BLaER1 (cell line): ENCODE results near the gene TMED8.
"Not testable (repeated sequence)": the region's sequence is repeated elsewhere in the genome, so short reads cannot be mapped to it uniquely, and the experiment has no call there.

Experiments used
- H3K27ac ChIP-seq: shearing (Covaris generic); formaldehyde crosslinking; 2 replicates; pipeline ENCODE4 v1.8.1; 2022
- H3K27me3 ChIP-seq: shearing (Covaris generic); formaldehyde crosslinking; 2 replicates; pipeline ENCODE4 v1.8.1; 2022
- H3K36me3 ChIP-seq: shearing (Covaris generic); formaldehyde crosslinking; 2 replicates; pipeline ENCODE4 v1.8.1; 2022
- H3K4me1 ChIP-seq: shearing (Covaris generic); formaldehyde crosslinking; 2 replicates; pipeline ENCODE4 v1.8.1; 2022
- H3K4me2 ChIP-seq: shearing (Covaris generic); formaldehyde crosslinking; 2 replicates; pipeline ENCODE4 v1.8.1; 2022
- H3K4me3 ChIP-seq: shearing (Covaris generic); formaldehyde crosslinking; 2 replicates; pipeline ENCODE4 v1.8.1; 2022
- H3K9ac ChIP-seq: shearing (Covaris generic); formaldehyde crosslinking; 2 replicates; pipeline ENCODE4 v1.8.1; 2022
- H3K9me3 ChIP-seq: shearing (Covaris generic); formaldehyde crosslinking; 2 replicates; pipeline ENCODE4 v1.8.1; 2022
- H4K20me1 ChIP-seq: shearing (Covaris generic); formaldehyde crosslinking; 2 replicates; pipeline ENCODE4 v1.8.1; 2022
- Cebpa-rat ChIP-seq: shearing (Covaris generic); IDR thresholded peaks from 2 replicates; pipeline ENCODE4 v1.8.1; 2022

The TMED8 gene

GRCh38 chr14:77324816-77325745, 51.8 kb downstream of the TMED8 start:
- no peak overlapping the region for H3K9ac ChIP-seq
- H3K4me1 ChIP-seq: peaks cover 10% of the 10 kb centered on the region
- H3K27ac ChIP-seq: no peak overlapping the region
- H3K4me2 ChIP-seq: no peak overlapping the region
- no peaks in the 10 kb centered on the region for H3K27me3 ChIP-seq
- no peaks in the 10 kb centered on the region for H3K36me3 ChIP-seq
- H3K9me3 ChIP-seq: no peaks in the 10 kb centered on the region
- TF ChIP-seq Cebpa-rat: no peak
- no peaks in the 10 kb centered on the region for H4K20me1 ChIP-seq
- H3K4me3 ChIP-seq: no peak overlapping the region

- H3K27me3 ChIP-seq: no peaks in the 10 kb centered on the region
- no peaks in the 10 kb centered on the region for H4K20me1 ChIP-seq
- no peaks in the 10 kb centered on the region for H3K9me3 ChIP-seq
- no peaks in the 10 kb centered on the region for H3K36me3 ChIP-seq
- H3K27ac ChIP-seq: no peak overlapping the region
- no peak overlapping the region for H3K4me3 ChIP-seq
- TF ChIP-seq Cebpa-rat: no peak
- no peak overlapping the region for H3K4me2 ChIP-seq
- H3K9ac ChIP-seq: no peak overlapping the region
- peaks cover 17% of the 10 kb centered on the region for H3K4me1 ChIP-seq
Measured at GRCh38 chr14:77324289-77324688, 52.6 kb downstream of the TMED8 start.

- Histone ChIP-seq H3K9ac (no peak overlapping the region), H3K4me2 (no peak overlapping the region), H4K20me1 (no peaks in the 10 kb centered on the region), H3K4me1 (peaks cover 20% of the 10 kb centered on the region), H3K27ac (no peak overlapping the region), H3K9me3 (no peaks in the 10 kb centered on the region), H3K36me3 (no peaks in the 10 kb centered on the region), H3K27me3 (no peaks in the 10 kb centered on the region), H3K4me3 (no peak overlapping the region)
- TF ChIP-seq Cebpa-rat: no peak
Measured at GRCh38 chr14:77323571-77323970, 53.3 kb downstream of the TMED8 start.

GRCh38 chr14:77322951-77323350, 53.9 kb downstream of the TMED8 start:
- Histone ChIP-seq H3K4me1 (peaks cover 20% of the 10 kb centered on the region), H3K27me3 (no peaks in the 10 kb centered on the region), H4K20me1 (no peaks in the 10 kb centered on the region), H3K4me2 (no peak overlapping the region), H3K4me3 (no peak overlapping the region), H3K9ac (no peak overlapping the region), H3K27ac (no peak overlapping the region), H3K36me3 (no peaks in the 10 kb centered on the region), H3K9me3 (no peaks in the 10 kb centered on the region)
- TF ChIP-seq Cebpa-rat: no peak

GRCh38 chr14:77322250-77322902, 54.5 kb downstream of the TMED8 start:
- Histone ChIP-seq H4K20me1 (no peaks in the 10 kb centered on the region), H3K27ac (no peak overlapping the region), H3K4me3 (peak overlapping the region; percentile 94; the same call in 1 of the 2 replicates), H3K9ac (peak overlapping the region; percentile 93), H3K36me3 (no peaks in the 10 kb centered on the region), H3K4me2 (peak overlapping the region; percentile 91), H3K4me1 (peaks cover 20% of the 10 kb centered on the region), H3K9me3 (no peaks in the 10 kb centered on the region), H3K27me3 (no peaks in the 10 kb centered on the region)
- TF ChIP-seq Cebpa-rat: no peak

GRCh38 chr14:77320238-77320935, 56.5 kb downstream of the TMED8 start, which contains the start of gene POMT2:
Gene POMT2, minus strand, starts transcription at chr14:77320883. Its CDS starts 202 bp downstream, at chr14:77320681.
- Histone ChIP-seq H3K4me2 (peak within 1 kb of the TSS; percentile 91), H3K36me3 (no peaks in the 10 kb centered on the region), H3K27me3 (no peaks in the 10 kb centered on the region), H4K20me1 (no peaks in the 10 kb centered on the region), H3K4me1 (peaks cover 24% of the 10 kb centered on the region), H3K4me3 (peak within 1 kb of the TSS; percentile 94), H3K27ac (peak within 1 kb of the TSS; percentile 95), H3K9me3 (no peaks in the 10 kb centered on the region), H3K9ac (peak within 1 kb of the TSS; percentile 93)
- no peak for TF ChIP-seq Cebpa-rat

- Histone ChIP-seq H3K4me2 (peak overlapping the region; percentile 91), H3K27me3 (no peaks in the 10 kb centered on the region), H3K9me3 (no peaks in the 10 kb centered on the region), H3K9ac (no peak overlapping the region), H3K4me1 (peaks cover 27% of the 10 kb centered on the region), H3K27ac (no peak overlapping the region), H3K4me3 (no peak overlapping the region), H4K20me1 (no peaks in the 10 kb centered on the region), H3K36me3 (no peaks in the 10 kb centered on the region)
- no peak for TF ChIP-seq Cebpa-rat
Measured at GRCh38 chr14:77319422-77319821, 57.5 kb downstream of the TMED8 start.

GRCh38 chr14:77318756-77319155, 58.1 kb downstream of the TMED8 start:
- not testable (repeated sequence) for H4K20me1 ChIP-seq, H3K4me3 ChIP-seq, H3K27me3 ChIP-seq, H3K27ac ChIP-seq, H3K9me3 ChIP-seq, H3K9ac ChIP-seq, H3K36me3 ChIP-seq, H3K4me2 ChIP-seq
- H3K4me1 ChIP-seq: peaks cover 27% of the 10 kb centered on the region

GRCh38 chr14:77318006-77318553, 58.8 kb downstream of the TMED8 start:
- no peak overlapping the region for H3K4me3 ChIP-seq
- no peak overlapping the region for H3K9ac ChIP-seq
- no peak for TF ChIP-seq Cebpa-rat
- peaks cover 27% of the 10 kb centered on the region for H3K4me1 ChIP-seq
- no peak overlapping the region for H3K27ac ChIP-seq
- no peak overlapping the region for H3K4me2 ChIP-seq
- H3K27me3 ChIP-seq: no peaks in the 10 kb centered on the region
- no peaks in the 10 kb centered on the region for H3K9me3 ChIP-seq
- H3K36me3 ChIP-seq: no peaks in the 10 kb centered on the region
- H4K20me1 ChIP-seq: no peaks in the 10 kb centered on the region
